Adrenal gland (tissue), 5 donors: ENCODE measurements around the gene IL34.

ENCODE experiments used
- POLR2A ChIP-seq, 2 donors: fragments of 450-650 bp; IDR thresholded peaks; one replicate each; pipeline ENCODE4 v1.6.1; 2017; ENCODE audit warnings: antibody characterized with exemption in 2 of 2, mild to moderate bottlenecking in 2 of 2, moderate library complexity in 1 of 2
- TF ChIP-seq, protein P1 (sequence below), 6 experiments: fragments of 450-650 bp in 4 of 6; fragments of 200-600 bp in 2 of 6; sonication (generic) in 1 of 6; IDR thresholded peaks; 1 replicate in 5 of 6; 2 replicates in 1 of 6; pipeline versions ENCODE4 v1.5.1 to v1.8.0; 2016 to 2021; ENCODE audit warnings: antibody characterized with exemption in 6 of 6, mild to moderate bottlenecking in 2 of 6, moderate library complexity in 1 of 6
- donor health status: DM: no; HTN: no; CAD: no.

DNA sequence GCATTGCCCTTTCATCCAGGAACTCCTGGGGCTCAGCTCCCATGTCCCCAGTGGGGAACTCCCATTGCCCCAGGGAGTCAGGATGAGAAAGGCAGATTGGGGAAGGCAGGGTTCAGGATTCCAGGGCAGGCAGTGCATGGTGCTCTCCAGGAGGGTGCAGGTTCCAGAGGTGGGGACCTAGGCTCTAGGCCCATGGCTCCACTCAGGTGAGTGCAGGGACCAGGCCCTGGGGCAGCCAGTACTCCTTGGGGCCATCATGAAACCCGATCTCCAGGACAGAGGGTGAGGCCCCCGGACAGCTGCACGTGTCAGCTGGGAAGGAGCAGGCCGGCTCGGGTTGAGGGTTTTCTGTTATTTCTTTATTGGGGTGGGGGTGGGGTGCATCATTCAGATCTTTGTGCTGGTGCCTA, 40.7 kb downstream of the IL34 start:
- TF ChIP-seq POLR2A (IDR thresholded peaks at IDR 0.05) = no peak
- TF ChIP-seq, protein P1, sequence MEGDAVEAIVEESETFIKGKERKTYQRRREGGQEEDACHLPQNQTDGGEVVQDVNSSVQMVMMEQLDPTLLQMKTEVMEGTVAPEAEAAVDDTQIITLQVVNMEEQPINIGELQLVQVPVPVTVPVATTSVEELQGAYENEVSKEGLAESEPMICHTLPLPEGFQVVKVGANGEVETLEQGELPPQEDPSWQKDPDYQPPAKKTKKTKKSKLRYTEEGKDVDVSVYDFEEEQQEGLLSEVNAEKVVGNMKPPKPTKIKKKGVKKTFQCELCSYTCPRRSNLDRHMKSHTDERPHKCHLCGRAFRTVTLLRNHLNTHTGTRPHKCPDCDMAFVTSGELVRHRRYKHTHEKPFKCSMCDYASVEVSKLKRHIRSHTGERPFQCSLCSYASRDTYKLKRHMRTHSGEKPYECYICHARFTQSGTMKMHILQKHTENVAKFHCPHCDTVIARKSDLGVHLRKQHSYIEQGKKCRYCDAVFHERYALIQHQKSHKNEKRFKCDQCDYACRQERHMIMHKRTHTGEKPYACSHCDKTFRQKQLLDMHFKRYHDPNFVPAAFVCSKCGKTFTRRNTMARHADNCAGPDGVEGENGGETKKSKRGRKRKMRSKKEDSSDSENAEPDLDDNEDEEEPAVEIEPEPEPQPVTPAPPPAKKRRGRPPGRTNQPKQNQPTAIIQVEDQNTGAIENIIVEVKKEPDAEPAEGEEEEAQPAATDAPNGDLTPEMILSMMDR (IDR thresholded peaks at IDR 0.05) = no peak
